Measurements from ENCODE around the gene OR6C65.

Gene OR6C65

DNA sequence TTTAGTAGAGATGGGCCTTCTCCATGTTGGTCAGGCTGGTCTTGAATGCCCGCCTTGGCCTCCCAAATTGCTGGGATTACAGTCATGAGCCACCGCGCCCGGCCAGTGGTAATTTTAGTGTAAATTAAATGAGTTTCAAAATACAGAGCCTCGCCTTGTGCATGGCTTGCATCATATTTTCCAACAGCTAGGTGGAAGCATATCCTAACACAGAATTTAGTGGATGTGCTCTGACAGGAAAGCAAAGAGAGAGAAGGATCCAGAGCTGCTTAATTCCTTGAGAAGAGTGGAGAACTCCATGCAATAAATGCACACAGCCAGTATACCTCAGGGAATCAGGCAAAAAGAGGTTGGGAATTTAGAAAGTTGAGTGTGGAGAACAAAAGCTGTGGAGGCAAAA lies 46.0 kb downstream of the OR6C65 start:
- DNase-seq (ENCODE audit: low read depth) = no peak

GRCh38 chr12:55448825-55449224 lies 48.5 kb downstream of the OR6C65 start:
- DNase-seq (ENCODE audit: low read depth) = no peak
